Ishikawa (cell line): ENCODE measurements around the gene NEBL.

ENCODE experiments used
- CEBPB ChIP-seq: IDR thresholded peaks from 2 replicates; pipeline ENCODE4 v1.6.1; 2012
- CREB1 ChIP-seq: IDR thresholded peaks from 2 replicates; pipeline ENCODE4 v1.6.1; 2012; ENCODE audit warnings: low read depth
- EGR1 ChIP-seq: IDR thresholded peaks from 2 replicates; pipeline ENCODE4 v1.6.1; 2012
- EP300 ChIP-seq: IDR thresholded peaks from 2 replicates; pipeline ENCODE4 v1.6.1; 2012; ENCODE audit warnings: borderline replicate concordance
- FOXM1 ChIP-seq: IDR thresholded peaks from 2 replicates; pipeline ENCODE4 v1.6.1; 2012; ENCODE audit warnings: low read depth, borderline replicate concordance
- MAX ChIP-seq: IDR thresholded peaks from 2 replicates; pipeline ENCODE4 v1.6.1; 2012
- NFIC ChIP-seq: IDR thresholded peaks from 2 replicates; pipeline ENCODE4 v1.6.1; 2012
- RAD21 ChIP-seq: IDR thresholded peaks from 2 replicates; pipeline ENCODE4 v1.6.1; 2012; ENCODE audit warnings: low read depth
- REST ChIP-seq: IDR thresholded peaks from 2 replicates; pipeline ENCODE4 v1.6.1; 2012; ENCODE audit warnings: low read depth, mild to moderate bottlenecking
- TAF1 ChIP-seq: IDR thresholded peaks from 2 replicates; pipeline ENCODE4 v1.6.1; 2012; ENCODE audit warnings: low read depth, mild to moderate bottlenecking
- TCF12 ChIP-seq: IDR thresholded peaks from 2 replicates; pipeline ENCODE4 v1.6.1; 2012; ENCODE audit warnings: low read depth
- TEAD4 ChIP-seq: IDR thresholded peaks from 2 replicates; pipeline ENCODE4 v1.6.1; 2012
- USF1 ChIP-seq: IDR thresholded peaks from 2 replicates; pipeline ENCODE4 v1.6.1; 2012
- YY1 ChIP-seq: IDR thresholded peaks from 2 replicates; pipeline ENCODE4 v1.6.1; 2012; ENCODE audit warnings: low read depth
- ZBTB7A ChIP-seq: IDR thresholded peaks from 2 replicates; pipeline ENCODE4 v1.6.1; 2012; ENCODE audit warnings: low read depth

Gene NEBL

GRCh38 chr10:20740120-20740519, 157.0 kb downstream of the NEBL start:
- TF ChIP-seq USF1 (no peak), YY1 (no peak), CEBPB (no peak), FOXM1 (no peak), TAF1 (no peak), NFIC (no peak), TEAD4 (no peak), ZBTB7A (no peak), REST (no peak), EGR1 (no peak), EP300 (no peak), CREB1 (no peak), MAX (no peak), TCF12 (no peak)

GRCh38 chr10:20737107-20737506, 160.0 kb downstream of the NEBL start:
- TF ChIP-seq TAF1: no peak
- no peak for TF ChIP-seq RAD21
